ENCODE measurements around the gene RYK.

The RYK gene

DNA sequence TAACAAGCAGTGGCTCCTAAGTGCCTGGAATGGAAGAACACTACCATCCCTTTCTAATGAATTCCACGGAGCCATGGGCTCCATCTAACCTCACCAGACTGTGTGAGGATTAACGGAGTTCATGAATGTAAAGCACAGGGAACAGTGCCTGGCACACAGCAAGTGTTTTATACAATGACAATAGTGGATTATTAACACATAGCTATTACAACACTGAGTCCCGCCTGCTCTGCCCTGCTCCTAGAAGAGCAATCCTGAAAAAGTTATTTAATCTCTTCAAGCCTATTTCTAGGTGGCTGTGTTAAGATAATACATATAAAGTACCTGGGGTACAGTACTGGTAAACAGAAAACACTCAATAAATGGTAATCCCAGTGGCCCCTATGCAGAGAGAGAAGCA, 51.4 kb downstream of the RYK start:
- TF ChIP-seq FOXP2 (optimal IDR thresholded peaks at IDR 0.05; ENCODE audit: control extremely low read depth, extremely low read length, insufficient read depth) (no peak), EZH2 (IDR thresholded peaks at IDR 0.05) (no peak)
- no peak for DNase-seq (ENCODE audit: low read depth, low spot score)
- Histone ChIP-seq H3K27ac (no peak overlapping the region), H3K4me3 (no peak overlapping the region), H3K9ac (ENCODE audit: insufficient read length) (no peak overlapping the region), H3K36me3 (ENCODE audit: insufficient read depth, low read length) (peaks cover 56% of the 10 kb centered on the region), H3K9me3 (ENCODE audit: low read depth, low read length) (no peaks in the 10 kb centered on the region)

GRCh38 chr3:134198414-134198813, 52.2 kb downstream of the RYK start:
- Histone ChIP-seq H3K9ac (ENCODE audit: insufficient read length) (no peak overlapping the region), H3K9me3 (ENCODE audit: low read depth, low read length) (no peaks in the 10 kb centered on the region), H3K36me3 (ENCODE audit: insufficient read depth, low read length) (peaks cover 64% of the 10 kb centered on the region), H3K27ac (no peak overlapping the region), H3K4me3 (no peak overlapping the region)
- no peak for DNase-seq (ENCODE audit: low read depth, low spot score)
- TF ChIP-seq POLR2AphosphoS5 (IDR thresholded peaks at IDR 0.05; ENCODE audit: borderline replicate concordance, low read depth, low read length), result no peak

GRCh38 chr3:134197681-134198261, 52.9 kb downstream of the RYK start:
- TF ChIP-seq EZH2 (IDR thresholded peaks at IDR 0.05), result no peak
- no peak for TF ChIP-seq POLR2AphosphoS5 (IDR thresholded peaks at IDR 0.05; ENCODE audit: borderline replicate concordance, low read depth, low read length)
- TF ChIP-seq FOXP2 (optimal IDR thresholded peaks at IDR 0.05; ENCODE audit: control extremely low read depth, extremely low read length, insufficient read depth), result no peak
- H3K36me3 ChIP-seq (ENCODE audit: insufficient read depth, low read length), result peaks cover 67% of the 10 kb centered on the region
- H3K9ac ChIP-seq (ENCODE audit: insufficient read length), result no peak overlapping the region
- H3K27ac ChIP-seq, result no peak overlapping the region
- peak; percentile 20 for DNase-seq (ENCODE audit: low read depth, low spot score)
- H3K9me3 ChIP-seq (ENCODE audit: low read depth, low read length), result no peaks in the 10 kb centered on the region
- no peak overlapping the region for H3K4me3 ChIP-seq

DNA sequence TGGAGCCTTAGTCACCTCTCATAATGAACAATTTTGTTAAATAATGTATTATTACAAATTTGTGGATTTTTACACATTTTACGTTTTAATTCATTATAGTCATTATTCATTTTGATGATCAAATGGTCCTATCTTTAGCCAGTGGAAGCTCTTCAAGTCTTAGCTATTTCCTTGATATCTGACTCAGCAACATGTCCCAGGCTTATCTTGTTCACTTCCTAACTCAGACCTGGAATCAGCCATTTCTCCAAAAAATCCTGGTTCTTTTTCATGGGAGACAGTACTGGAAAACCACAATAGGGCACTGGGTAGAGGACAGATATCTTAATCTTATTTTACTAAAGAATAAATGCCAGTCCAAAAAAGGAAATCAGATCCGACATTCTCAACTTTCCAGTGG, 56.4 kb downstream of the RYK start:
- TF ChIP-seq POLR2AphosphoS5 (IDR thresholded peaks at IDR 0.05; ENCODE audit: borderline replicate concordance, low read depth, low read length), result no peak
- TF ChIP-seq EZH2 (IDR thresholded peaks at IDR 0.05), result no peak
- no peak for TF ChIP-seq FOXP2 (optimal IDR thresholded peaks at IDR 0.05; ENCODE audit: control extremely low read depth, extremely low read length, insufficient read depth)
- no peaks in the 10 kb centered on the region for H3K9me3 ChIP-seq (ENCODE audit: low read depth, low read length)
- H3K9ac ChIP-seq (ENCODE audit: insufficient read length), result no peak overlapping the region
- no peak overlapping the region for H3K27ac ChIP-seq
- no peak for DNase-seq (ENCODE audit: low read depth, low spot score)
- no peak overlapping the region for H3K4me3 ChIP-seq
- peaks cover 47% of the 10 kb centered on the region for H3K36me3 ChIP-seq (ENCODE audit: insufficient read depth, low read length)

GRCh38 chr3:134190250-134190649, 60.4 kb downstream of the RYK start:
- no peak overlapping the region for H3K9ac ChIP-seq (ENCODE audit: insufficient read length)
- no peak overlapping the region for H3K4me3 ChIP-seq
- peaks cover 47% of the 10 kb centered on the region for H3K36me3 ChIP-seq (ENCODE audit: insufficient read depth, low read length)
- H3K27ac ChIP-seq, result no peak overlapping the region
- no peak for DNase-seq (ENCODE audit: low read depth, low spot score)
- H3K9me3 ChIP-seq (ENCODE audit: low read depth, low read length), result no peaks in the 10 kb centered on the region
- no peak for TF ChIP-seq EZH2 (IDR thresholded peaks at IDR 0.05)
- TF ChIP-seq FOXP2 (optimal IDR thresholded peaks at IDR 0.05; ENCODE audit: control extremely low read depth, extremely low read length, insufficient read depth), result no peak
- no peak for TF ChIP-seq POLR2AphosphoS5 (IDR thresholded peaks at IDR 0.05; ENCODE audit: borderline replicate concordance, low read depth, low read length)

GRCh38 chr3:134189849-134190248, 60.8 kb downstream of the RYK start:
- TF ChIP-seq POLR2AphosphoS5 (IDR thresholded peaks at IDR 0.05; ENCODE audit: borderline replicate concordance, low read depth, low read length) (no peak), EZH2 (IDR thresholded peaks at IDR 0.05) (no peak), FOXP2 (optimal IDR thresholded peaks at IDR 0.05; ENCODE audit: control extremely low read depth, extremely low read length, insufficient read depth) (no peak)
- Histone ChIP-seq H3K27ac (no peak overlapping the region), H3K4me3 (no peak overlapping the region), H3K9ac (ENCODE audit: insufficient read length) (no peak overlapping the region), H3K9me3 (ENCODE audit: low read depth, low read length) (no peaks in the 10 kb centered on the region), H3K36me3 (ENCODE audit: insufficient read depth, low read length) (peaks cover 43% of the 10 kb centered on the region)
- DNase-seq (ENCODE audit: low read depth, low spot score), result no peak

DNA sequence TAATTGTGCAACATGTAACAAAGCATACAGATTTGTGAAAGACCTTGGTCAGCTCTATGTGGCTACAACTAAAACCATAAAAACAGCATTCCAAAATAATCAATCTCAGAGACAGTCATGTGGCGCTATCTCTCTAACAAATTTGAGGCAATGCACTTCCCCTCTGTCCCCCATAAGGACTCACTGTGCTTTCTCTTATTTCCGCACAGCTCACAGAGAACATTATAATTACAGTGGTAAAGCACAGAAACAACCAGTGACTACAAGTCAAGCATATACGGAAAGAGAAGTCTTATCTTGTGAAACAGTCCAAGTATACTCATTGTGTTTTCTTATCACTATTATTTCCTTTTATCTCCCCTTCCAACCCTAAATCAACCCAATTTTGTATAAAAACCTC, 64.3 kb downstream of the RYK start:
- H3K27ac ChIP-seq, result no peak overlapping the region
- TF ChIP-seq EZH2 (IDR thresholded peaks at IDR 0.05), result no peak
- TF ChIP-seq POLR2AphosphoS5 (IDR thresholded peaks at IDR 0.05; ENCODE audit: borderline replicate concordance, low read depth, low read length), result no peak
- TF ChIP-seq FOXP2 (optimal IDR thresholded peaks at IDR 0.05; ENCODE audit: control extremely low read depth, extremely low read length, insufficient read depth), result no peak
- no peak overlapping the region for H3K4me3 ChIP-seq
- no peak overlapping the region for H3K9ac ChIP-seq (ENCODE audit: insufficient read length)
- H3K36me3 ChIP-seq (ENCODE audit: insufficient read depth, low read length), result peaks cover 39% of the 10 kb centered on the region
- no peaks in the 10 kb centered on the region for H3K9me3 ChIP-seq (ENCODE audit: low read depth, low read length)
- no peak for DNase-seq (ENCODE audit: low read depth, low spot score)

- no peak overlapping the region for H3K27ac ChIP-seq
- DNase-seq (ENCODE audit: low read depth, low spot score), result no peak
- H3K36me3 ChIP-seq (ENCODE audit: insufficient read depth, low read length), result peaks cover 49% of the 10 kb centered on the region
- TF ChIP-seq EZH2 (IDR thresholded peaks at IDR 0.05) (no peak), FOXP2 (optimal IDR thresholded peaks at IDR 0.05; ENCODE audit: control extremely low read depth, extremely low read length, insufficient read depth) (no peak), POLR2AphosphoS5 (IDR thresholded peaks at IDR 0.05; ENCODE audit: borderline replicate concordance, low read depth, low read length) (no peak)
- H3K9me3 ChIP-seq (ENCODE audit: low read depth, low read length), result no peaks in the 10 kb centered on the region
- H3K4me3 ChIP-seq, result no peak overlapping the region
- H3K9ac ChIP-seq (ENCODE audit: insufficient read length), result no peak overlapping the region
Observed at GRCh38 chr3:134180761-134181160, 69.9 kb downstream of the RYK start.

DNA sequence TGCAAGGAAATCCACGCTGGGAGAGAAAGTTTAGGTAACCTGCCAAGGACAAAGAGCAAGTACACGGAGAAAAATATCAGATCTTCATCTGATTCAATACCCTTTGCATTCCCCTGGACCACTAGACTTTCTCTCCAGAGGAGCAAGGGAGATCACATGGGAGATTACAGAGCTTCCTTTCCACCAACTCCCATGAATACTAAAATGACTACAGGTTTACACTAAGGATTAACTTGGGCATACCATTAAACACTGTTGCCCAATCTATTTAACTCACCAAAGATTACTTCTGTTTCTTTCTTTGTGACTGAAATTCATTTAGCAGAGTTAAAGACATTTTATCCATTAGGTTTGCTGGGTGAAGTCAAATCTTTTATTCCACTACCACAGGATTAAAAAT, 71.2 kb downstream of the RYK start:
- DNase-seq (ENCODE audit: low read depth, low spot score), result no peak
- Histone ChIP-seq H3K36me3 (ENCODE audit: insufficient read depth, low read length) (peaks cover 62% of the 10 kb centered on the region), H3K4me3 (no peak overlapping the region), H3K9me3 (ENCODE audit: low read depth, low read length) (no peaks in the 10 kb centered on the region), H3K27ac (no peak overlapping the region), H3K9ac (ENCODE audit: insufficient read length) (no peak overlapping the region)
- TF ChIP-seq FOXP2 (optimal IDR thresholded peaks at IDR 0.05; ENCODE audit: control extremely low read depth, extremely low read length, insufficient read depth), result no peak
- no peak for TF ChIP-seq EZH2 (IDR thresholded peaks at IDR 0.05)

Measured in SK-N-MC (cell line).